Measurements from ENCODE around the gene ROBO1.

- TF ChIP-seq CTCF (IDR thresholded peaks at IDR 0.05; ENCODE audit: low read depth, low read length, missing input control) = no peak
- no peak for TF ChIP-seq REST (IDR thresholded peaks at IDR 0.05)
- TF ChIP-seq MAX (IDR thresholded peaks at IDR 0.05) = no peak
- TF ChIP-seq ATF3 (IDR thresholded peaks at IDR 0.05) = no peak
- TF ChIP-seq JUND (IDR thresholded peaks at IDR 0.05) = no peak
These were observed 827.2 kb downstream of the ROBO1 start for GRCh38 chr3:78940626-78941025.
